ENCODE measurements around the gene ITFG1.
"Not testable (repeated sequence)": the region's sequence is repeated elsewhere in the genome, so short reads cannot be mapped to it uniquely, and the experiment has no call there.

The ITFG1 gene

GRCh38 chr16:47229053-47230050, 231.5 kb downstream of the ITFG1 start:
- no peak for DNase-seq

GRCh38 chr16:47228241-47228640, 232.6 kb downstream of the ITFG1 start:
- no peak for DNase-seq

GRCh38 chr16:47213761-47214440, 247.0 kb downstream of the ITFG1 start:
- DNase-seq: no peak

GRCh38 chr16:47211218-47211617, 249.6 kb downstream of the ITFG1 start:
- no peak for DNase-seq

GRCh38 chr16:47204736-47205504, 255.9 kb downstream of the ITFG1 start:
- no peak for DNase-seq

- DNase-seq: not testable (repeated sequence)
Observed at GRCh38 chr16:47203433-47203832, 257.4 kb downstream of the ITFG1 start.

- no peak for DNase-seq
Observed at GRCh38 chr16:47198180-47198575, 262.7 kb downstream of the ITFG1 start.

- no peak for DNase-seq
Observed at GRCh38 chr16:47197536-47198179, 263.2 kb downstream of the ITFG1 start.

GRCh38 chr16:47196457-47196856, 264.4 kb downstream of the ITFG1 start:
- no peak for DNase-seq

GRCh38 chr16:47182318-47182717, 278.5 kb downstream of the ITFG1 start:
- DNase-seq: no peak

- DNase-seq: not testable (repeated sequence)
Observed at GRCh38 chr16:47181066-47181465, 279.8 kb downstream of the ITFG1 start.

- DNase-seq: no peak
Observed at GRCh38 chr16:47180073-47180472, 280.8 kb downstream of the ITFG1 start.

- no peak for DNase-seq
Observed at GRCh38 chr16:47175152-47175551, 285.7 kb downstream of the ITFG1 start.

GRCh38 chr16:47162670-47163420, 298.0 kb downstream of the ITFG1 start:
- no peak for DNase-seq

GRCh38 chr16:47161464-47161863, 299.4 kb downstream of the ITFG1 start:
- no peak for DNase-seq

GRCh38 chr16:47160422-47160821, 300.4 kb downstream of the ITFG1 start:
- no peak for DNase-seq

GRCh38 chr16:47158992-47159391, 301.9 kb downstream of the ITFG1 start:
- DNase-seq: no peak

GRCh38 chr16:47156680-47157215, 304.1 kb downstream of the ITFG1 start:
- DNase-seq: no peak

GRCh38 chr16:47152501-47152900, 308.4 kb downstream of the ITFG1 start:
- not testable (repeated sequence) for DNase-seq

- no peak for DNase-seq
Observed at GRCh38 chr16:47150067-47150466, 310.8 kb downstream of the ITFG1 start.

GRCh38 chr16:47144559-47144877, 316.3 kb downstream of the ITFG1 start:
- DNase-seq: no peak

Measured in cortex of kidney (tissue), 1 donor.